GM23248 (cell line): Measurements from ENCODE around the gene SLC25A28.

Experiments used
- EZH2 ChIP-seq: fragments of 200-600 bp; sonication (generic); IDR thresholded peaks from 2 replicates; pipeline ENCODE4 v1.6.1; 2018; ENCODE audit warnings: antibody characterized with exemption, mild to moderate bottlenecking; ENCODE audit not compliant: insufficient read depth, poor library complexity, severe bottlenecking
- EZH2phosphoT487 ChIP-seq: fragments of 200-600 bp; sonication (generic); IDR thresholded peaks from 2 replicates; pipeline ENCODE4 v1.6.1; 2018; ENCODE audit warnings: antibody characterized with exemption, moderate library complexity, mild to moderate bottlenecking, low read depth; ENCODE audit not compliant: insufficient read depth

DNA sequence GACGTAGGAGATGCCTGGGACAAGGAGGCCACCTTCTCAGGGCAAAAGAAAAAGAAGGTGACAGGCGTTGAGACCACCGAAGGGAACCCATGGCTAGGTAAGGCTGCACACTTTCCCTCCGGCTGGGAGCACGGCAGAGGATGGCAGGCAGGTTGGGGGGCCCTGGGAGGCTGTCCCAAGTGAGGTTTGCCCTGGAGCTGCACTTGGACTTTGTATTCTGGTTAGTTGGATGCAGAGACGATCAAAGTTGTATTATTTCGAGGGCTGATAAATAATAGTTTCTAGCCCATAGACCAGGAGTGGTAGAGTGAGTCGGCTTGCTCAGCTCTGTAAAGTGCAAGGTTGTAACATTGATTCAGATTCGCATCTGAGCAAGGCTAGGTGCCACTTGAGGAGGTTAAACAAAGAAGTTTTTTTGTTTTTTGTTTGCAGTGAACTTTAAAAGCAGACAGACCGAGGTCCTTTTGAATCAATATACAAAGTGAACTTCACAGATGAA is 39.7 kb upstream of the SLC25A28 start:
- TF ChIP-seq EZH2phosphoT487, result no peak
- no peak for TF ChIP-seq EZH2
